HG02973 (cell line): Measurements from ENCODE around the gene RPS6KA2.

Source experiments
- ATAC-seq: cut with Tn5 transposase; IDR thresholded peaks from one replicate; pipeline ENCODE4 v1.9.1; 2021; ENCODE audit warnings: moderate library complexity; ENCODE audit not compliant: unreplicated experiment

Gene RPS6KA2

GRCh38 chr6:166578536-166579236 lies 48.4 kb downstream of the RPS6KA2 start:
- no peak for ATAC-seq

- no peak for ATAC-seq
Observed at GRCh38 chr6:166575205-166575604, 51.8 kb downstream of the RPS6KA2 start.

GRCh38 chr6:166573511-166574216 lies 53.4 kb downstream of the RPS6KA2 start:
- ATAC-seq: no peak

DNA sequence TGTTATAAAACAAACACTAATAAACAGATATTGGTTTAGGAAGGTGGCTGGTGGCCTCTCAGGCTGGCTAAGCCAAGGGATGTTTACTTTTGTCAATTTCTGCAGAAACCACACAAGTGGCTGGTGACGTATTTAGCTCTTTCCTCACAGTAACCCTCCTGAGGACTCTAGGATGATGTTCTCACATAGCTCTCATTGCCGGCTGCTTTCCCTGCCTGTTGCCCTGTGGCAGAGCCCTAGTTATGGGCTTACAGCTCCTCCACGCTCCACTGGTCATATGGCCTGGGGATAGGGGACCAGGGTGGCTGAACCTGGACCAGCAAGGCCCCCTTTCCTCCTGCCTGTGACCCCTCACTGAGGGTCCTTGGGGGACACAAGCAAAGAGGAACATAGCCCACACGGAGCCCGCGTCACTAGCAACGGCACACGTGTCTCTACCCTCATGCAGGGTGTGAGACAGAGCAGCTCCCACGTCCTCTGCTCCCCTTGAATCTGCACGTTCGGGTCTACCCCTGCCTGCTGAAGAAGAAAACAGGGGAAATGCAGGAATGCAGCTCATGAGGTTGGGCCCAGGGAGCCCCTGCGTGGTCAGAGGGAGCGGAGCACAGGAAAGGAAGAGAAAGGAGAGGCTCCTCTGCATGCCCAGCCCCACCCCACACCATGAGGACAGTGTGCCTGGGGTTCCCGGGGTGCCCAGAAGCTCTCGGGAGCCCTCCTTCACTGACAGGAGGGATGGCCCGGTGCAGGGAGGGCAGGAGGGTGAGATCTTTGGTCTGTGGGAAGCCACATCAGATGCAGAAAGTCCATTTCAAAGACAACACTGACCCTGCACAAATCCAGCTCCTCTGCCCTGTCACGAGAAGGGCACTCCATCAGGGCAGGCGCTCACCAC lies 54.4 kb downstream of the RPS6KA2 start:
- ATAC-seq: no peak

- ATAC-seq: no peak
Observed at GRCh38 chr6:166570929-166571713, 55.9 kb downstream of the RPS6KA2 start.

- ATAC-seq: no peak
Observed at GRCh38 chr6:166569206-166569605, 57.8 kb downstream of the RPS6KA2 start.

DNA sequence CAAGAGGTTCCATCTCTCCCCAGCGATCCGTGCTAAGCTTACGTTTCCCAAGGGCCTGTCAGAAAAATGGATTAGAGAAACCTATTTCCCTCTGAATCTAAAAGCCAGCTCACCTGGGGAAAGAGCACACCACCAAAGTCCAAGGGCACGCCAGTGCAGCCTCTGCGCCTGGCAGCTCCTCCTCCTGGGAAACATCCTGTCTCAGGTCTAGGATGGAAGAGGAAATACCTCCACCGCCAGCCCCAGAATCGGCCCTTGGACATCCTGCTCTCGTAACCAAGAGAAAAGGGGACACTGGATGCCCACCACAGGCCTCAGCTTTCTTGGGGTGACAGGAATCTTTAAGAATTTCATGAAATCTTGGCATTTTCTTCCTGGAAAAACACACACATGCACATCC lies 59.2 kb downstream of the RPS6KA2 start:
- no peak for ATAC-seq

DNA sequence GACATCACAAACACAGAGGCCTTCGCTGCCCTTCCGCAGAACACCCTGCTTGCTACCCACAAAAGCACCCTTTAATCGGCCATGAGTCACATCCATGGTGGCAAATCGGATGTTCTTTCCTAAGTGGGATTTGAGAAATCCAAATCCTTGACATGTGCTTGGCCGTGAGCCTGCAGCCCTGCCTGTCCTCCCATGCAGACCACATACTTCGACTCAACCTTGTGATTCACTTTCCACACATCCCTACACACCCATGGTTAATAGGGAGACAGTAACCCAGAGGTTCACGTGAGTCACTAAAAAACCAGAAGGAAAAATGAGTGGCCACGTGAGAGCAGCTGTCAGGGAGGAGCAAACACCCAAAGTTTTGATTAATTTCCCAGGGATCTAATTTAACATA lies 59.9 kb downstream of the RPS6KA2 start:
- no peak for ATAC-seq

GRCh38 chr6:166566026-166567011 lies 60.7 kb downstream of the RPS6KA2 start:
- no peak for ATAC-seq

GRCh38 chr6:166565084-166565967 lies 61.7 kb downstream of the RPS6KA2 start:
- ATAC-seq: no peak

DNA sequence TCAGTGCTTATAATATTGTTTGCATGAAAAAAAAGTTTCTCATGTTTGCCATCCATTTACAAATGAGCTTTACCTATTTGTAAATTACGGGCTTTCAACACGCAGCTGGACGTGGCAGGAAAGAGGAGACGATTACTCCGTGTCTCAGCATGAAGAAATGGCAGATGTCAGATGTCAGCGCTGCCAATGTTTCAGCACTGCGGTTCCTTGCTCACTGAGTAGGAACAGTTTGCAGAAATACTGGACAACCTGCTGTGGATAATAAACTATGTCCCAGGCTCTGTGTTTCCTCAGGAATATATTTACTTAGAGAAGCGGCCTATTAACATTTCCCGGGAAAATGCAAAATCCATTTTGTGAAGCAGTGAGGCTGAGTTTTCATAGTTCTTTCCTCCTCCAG lies 63.2 kb downstream of the RPS6KA2 start:
- no peak for ATAC-seq

DNA sequence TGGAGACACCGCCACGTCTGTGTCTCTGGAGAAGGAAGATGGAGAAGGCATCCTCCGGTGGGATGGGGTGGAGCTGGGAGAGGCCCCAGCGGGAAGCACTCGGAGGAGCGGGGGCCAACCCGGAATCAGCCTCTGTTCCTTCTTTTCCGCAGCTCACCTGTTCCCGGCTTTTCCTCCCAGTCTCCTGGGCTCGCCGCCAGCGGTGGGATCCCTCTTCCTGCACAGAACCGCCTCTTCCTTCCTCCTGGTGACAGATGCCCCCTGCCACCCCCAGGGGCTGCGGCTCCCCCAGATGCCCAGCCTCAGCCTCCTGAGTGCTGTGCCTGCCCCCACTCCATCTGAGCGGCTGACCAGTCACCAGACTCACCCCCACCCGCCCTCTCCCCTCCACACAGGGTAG lies 63.9 kb downstream of the RPS6KA2 start:
- ATAC-seq: no peak

DNA sequence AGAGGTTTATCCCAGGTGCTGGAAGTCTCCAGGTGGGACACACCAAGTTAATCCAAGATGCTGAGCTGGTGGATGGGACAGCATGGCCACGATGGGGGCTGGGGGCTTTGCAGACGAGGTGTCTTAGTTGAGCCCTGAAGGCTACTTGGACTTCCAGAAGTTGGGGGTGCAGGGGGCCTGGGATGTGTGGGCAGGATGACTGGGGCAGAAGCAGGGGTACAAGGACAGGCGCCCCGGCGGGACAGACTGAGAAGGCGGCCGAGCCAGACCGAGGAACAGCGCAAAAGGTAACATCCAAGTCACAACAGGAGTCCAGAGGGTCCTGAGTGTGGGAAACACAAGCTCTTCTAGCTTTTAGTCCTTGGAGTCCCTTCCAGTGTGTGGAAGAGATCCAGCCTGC lies 64.3 kb downstream of the RPS6KA2 start:
- ATAC-seq: no peak

GRCh38 chr6:166561771-166562359 lies 65.2 kb downstream of the RPS6KA2 start:
- ATAC-seq: no peak

GRCh38 chr6:166560222-166560621 lies 66.8 kb downstream of the RPS6KA2 start:
- ATAC-seq: no peak

- no peak for ATAC-seq
Observed at GRCh38 chr6:166559662-166560061, 67.4 kb downstream of the RPS6KA2 start.

- ATAC-seq: no peak
Observed at GRCh38 chr6:166559211-166559610, 67.8 kb downstream of the RPS6KA2 start.
